Skeletal muscle satellite cell (primary cell): ENCODE data around the gene RGS11.

ENCODE experiments used
- H3K27me3 ChIP-seq: 2 replicates; pipeline ENCODE4 v1.7.0; 2013; ENCODE audit warnings: low read length; ENCODE audit not compliant: control insufficient read depth, insufficient read depth
- H3K36me3 ChIP-seq: 2 replicates; pipeline ENCODE4 v1.7.0; 2013; ENCODE audit warnings: mild to moderate bottlenecking, control low read depth, low read length; ENCODE audit not compliant: insufficient read depth
- H3K4me1 ChIP-seq: 2 replicates; pipeline ENCODE4 v1.7.0; 2013; ENCODE audit warnings: low read length; ENCODE audit not compliant: control insufficient read depth, insufficient read depth
- H3K4me2 ChIP-seq: 2 replicates; pipeline ENCODE4 v1.7.0; 2013; ENCODE audit warnings: mild to moderate bottlenecking, low read length
- H3K4me3 ChIP-seq: 2 replicates; pipeline ENCODE4 v1.7.0; 2013; ENCODE audit warnings: low read length
- H3K9ac ChIP-seq: 2 replicates; pipeline ENCODE4 v1.7.0; 2013; ENCODE audit warnings: mild to moderate bottlenecking, low read depth, low read length, moderate library complexity
- H3K9me3 ChIP-seq: replicated peaks from 2 replicates; pipeline ENCODE4 v1.7.0; 2013; ENCODE audit warnings: mild to moderate bottlenecking, control low read depth, low read length

RGS11 gene

GRCh38 chr16:254461-254860 lies 21.3 kb downstream of the RGS11 start:
- H3K9ac ChIP-seq = no peak overlapping the region
- no peak overlapping the region for H3K4me2 ChIP-seq
- H3K36me3 ChIP-seq = peaks cover 13% of the 10 kb centered on the region
- no peak overlapping the region for H3K4me3 ChIP-seq
- H3K4me1 ChIP-seq = no peaks in the 10 kb centered on the region
- no peaks in the 10 kb centered on the region for H3K27me3 ChIP-seq
- H3K9me3 ChIP-seq = no peaks in the 10 kb centered on the region

- no peak overlapping the region for H3K4me2 ChIP-seq
- no peak overlapping the region for H3K9ac ChIP-seq
- no peaks in the 10 kb centered on the region for H3K9me3 ChIP-seq
- H3K4me1 ChIP-seq = no peaks in the 10 kb centered on the region
- H3K27me3 ChIP-seq = no peaks in the 10 kb centered on the region
- no peak overlapping the region for H3K4me3 ChIP-seq
- H3K36me3 ChIP-seq = peaks cover 13% of the 10 kb centered on the region
Observed at GRCh38 chr16:253833-254232, 21.9 kb downstream of the RGS11 start.

- Histone ChIP-seq H3K9me3 (no peaks in the 10 kb centered on the region), H3K9ac (no peak overlapping the region), H3K4me3 (no peak overlapping the region), H3K27me3 (no peaks in the 10 kb centered on the region), H3K4me1 (no peaks in the 10 kb centered on the region), H3K4me2 (no peak overlapping the region), H3K36me3 (peaks cover 13% of the 10 kb centered on the region)
Observed at GRCh38 chr16:252366-253337, 23.1 kb downstream of the RGS11 start.

GRCh38 chr16:249431-249830 lies 26.3 kb downstream of the RGS11 start:
- H3K9me3 ChIP-seq = no peaks in the 10 kb centered on the region
- H3K36me3 ChIP-seq = peaks cover 3% of the 10 kb centered on the region
- H3K4me2 ChIP-seq = no peak overlapping the region
- H3K4me1 ChIP-seq = no peaks in the 10 kb centered on the region
- H3K27me3 ChIP-seq = no peaks in the 10 kb centered on the region
- no peak overlapping the region for H3K4me3 ChIP-seq
- no peak overlapping the region for H3K9ac ChIP-seq

GRCh38 chr16:247027-247426 lies 28.7 kb downstream of the RGS11 start:
- H3K4me2 ChIP-seq = no peak overlapping the region
- no peaks in the 10 kb centered on the region for H3K27me3 ChIP-seq
- peaks cover 3% of the 10 kb centered on the region for H3K4me1 ChIP-seq
- H3K36me3 ChIP-seq = no peaks in the 10 kb centered on the region
- no peak overlapping the region for H3K4me3 ChIP-seq
- H3K9ac ChIP-seq = no peak overlapping the region
- H3K9me3 ChIP-seq = no peaks in the 10 kb centered on the region

GRCh38 chr16:245105-245504 lies 30.6 kb downstream of the RGS11 start:
- no peak overlapping the region for H3K4me3 ChIP-seq
- no peaks in the 10 kb centered on the region for H3K9me3 ChIP-seq
- H3K9ac ChIP-seq = no peak overlapping the region
- peaks cover 6% of the 10 kb centered on the region for H3K4me1 ChIP-seq
- no peak overlapping the region for H3K4me2 ChIP-seq
- no peaks in the 10 kb centered on the region for H3K27me3 ChIP-seq
- no peaks in the 10 kb centered on the region for H3K36me3 ChIP-seq

GRCh38 chr16:243348-243747 lies 32.4 kb downstream of the RGS11 start:
- no peak overlapping the region for H3K4me3 ChIP-seq
- H3K4me2 ChIP-seq = no peak overlapping the region
- no peak overlapping the region for H3K9ac ChIP-seq
- H3K4me1 ChIP-seq = peaks cover 11% of the 10 kb centered on the region
- no peaks in the 10 kb centered on the region for H3K27me3 ChIP-seq
- no peaks in the 10 kb centered on the region for H3K9me3 ChIP-seq
- no peaks in the 10 kb centered on the region for H3K36me3 ChIP-seq

GRCh38 chr16:242281-242680 lies 33.5 kb downstream of the RGS11 start:
- H3K4me1 ChIP-seq = peaks cover 11% of the 10 kb centered on the region
- no peaks in the 10 kb centered on the region for H3K27me3 ChIP-seq
- no peak overlapping the region for H3K9ac ChIP-seq
- no peaks in the 10 kb centered on the region for H3K36me3 ChIP-seq
- H3K4me2 ChIP-seq = no peak overlapping the region
- H3K4me3 ChIP-seq = no peak overlapping the region
- H3K9me3 ChIP-seq = no peaks in the 10 kb centered on the region

GRCh38 chr16:240559-240958 lies 35.2 kb downstream of the RGS11 start:
- Histone ChIP-seq H3K4me3 (no peak overlapping the region), H3K27me3 (no peaks in the 10 kb centered on the region), H3K9ac (no peak overlapping the region), H3K4me1 (peaks cover 14% of the 10 kb centered on the region), H3K36me3 (no peaks in the 10 kb centered on the region), H3K4me2 (no peak overlapping the region), H3K9me3 (no peaks in the 10 kb centered on the region)

GRCh38 chr16:239948-240277 lies 35.8 kb downstream of the RGS11 start:
- Histone ChIP-seq H3K9ac (no peak overlapping the region), H3K4me1 (peaks cover 14% of the 10 kb centered on the region), H3K4me2 (no peak overlapping the region), H3K4me3 (no peak overlapping the region), H3K27me3 (no peaks in the 10 kb centered on the region), H3K36me3 (no peaks in the 10 kb centered on the region), H3K9me3 (no peaks in the 10 kb centered on the region)

- peak within 1 kb of the TSS; percentile 95 for H3K9ac ChIP-seq
- no peaks in the 10 kb centered on the region for H3K27me3 ChIP-seq
- H3K9me3 ChIP-seq = no peaks in the 10 kb centered on the region
- peak within 1 kb of the TSS; percentile 92 for H3K4me3 ChIP-seq
- peak within 1 kb of the TSS; percentile 89 for H3K4me2 ChIP-seq
- peaks cover 5% of the 10 kb centered on the region for H3K4me1 ChIP-seq
- H3K36me3 ChIP-seq = no peaks in the 10 kb centered on the region
Observed at GRCh38 chr16:234468-235305, 41.1 kb downstream of the RGS11 start, which contains the start of gene FAM234A. TSS of gene FAM234A (plus strand) at chr16:234821. CDS start at chr16:254414, 19,593 bp downstream.
